HG02623 (cell line): Measurements from ENCODE around the gene ACBD5.
"Not testable (repeated sequence)": the region's sequence is repeated elsewhere in the genome, so short reads cannot be mapped to it uniquely, and the experiment has no call there.

Experiments
- ATAC-seq: cut with Tn5 transposase; IDR thresholded peaks from one replicate; pipeline ENCODE4 v1.9.1; 2021; ENCODE audit warnings: moderate library complexity; ENCODE audit not compliant: unreplicated experiment

Gene ACBD5

GRCh38 chr10:27241652-27242472 lies 1.3 kb upstream of the ACBD5 start:
- peak; percentile 62 for ATAC-seq

GRCh38 chr10:27241010-27241651 lies 534 bp upstream of the ACBD5 start:
- peak; percentile 6 for ATAC-seq

GRCh38 chr10:27237531-27237930 lies 3.1 kb downstream of the ACBD5 start:
- ATAC-seq: not testable (repeated sequence)

GRCh38 chr10:27236589-27237128 lies 3.9 kb downstream of the ACBD5 start:
- not testable (repeated sequence) for ATAC-seq

GRCh38 chr10:27235706-27236105 lies 4.9 kb downstream of the ACBD5 start:
- ATAC-seq: no peak

- ATAC-seq: no peak
Measured at GRCh38 chr10:27230022-27230421, 10.6 kb downstream of the ACBD5 start.

GRCh38 chr10:27225642-27226257 lies 14.8 kb downstream of the ACBD5 start:
- ATAC-seq: no peak

- ATAC-seq: no peak
Measured at GRCh38 chr10:27225011-27225590, 15.5 kb downstream of the ACBD5 start.

- ATAC-seq: peak; percentile 48
Measured at GRCh38 chr10:27223964-27224363, 16.6 kb downstream of the ACBD5 start.

- no peak for ATAC-seq
Measured at GRCh38 chr10:27207350-27207749, 33.2 kb downstream of the ACBD5 start.

GRCh38 chr10:27203806-27204205 lies 36.8 kb downstream of the ACBD5 start:
- ATAC-seq: no peak

- ATAC-seq: no peak
Measured at GRCh38 chr10:27197980-27198620, 42.5 kb downstream of the ACBD5 start.

GRCh38 chr10:27192284-27192683 lies 48.3 kb downstream of the ACBD5 start:
- no peak for ATAC-seq

GRCh38 chr10:27190508-27190907 lies 50.1 kb downstream of the ACBD5 start:
- ATAC-seq: no peak

GRCh38 chr10:27188897-27189296 lies 51.7 kb downstream of the ACBD5 start:
- ATAC-seq: no peak

- ATAC-seq: no peak
Measured at GRCh38 chr10:27188259-27188658, 52.3 kb downstream of the ACBD5 start.

- ATAC-seq: no peak
Measured at GRCh38 chr10:27169849-27170248, 70.7 kb downstream of the ACBD5 start.

GRCh38 chr10:27158421-27158820 lies 82.2 kb downstream of the ACBD5 start:
- ATAC-seq: no peak

- no peak for ATAC-seq
Measured at GRCh38 chr10:27157150-27157549, 83.4 kb downstream of the ACBD5 start.

- not testable (repeated sequence) for ATAC-seq
Measured at GRCh38 chr10:27156566-27156965, 84.0 kb downstream of the ACBD5 start.
